PC-9 (cell line): ENCODE results near the gene COX17. TPM values are rescaled to one million over a fixed set of nuclear protein-coding genes. Genes with fewer than 3 reads are reported as not detected.
A peak's percentile ranks its signal among the peaks of the same experiment; 100 is the strongest.
"Not testable (repeated sequence)": the region's sequence is repeated elsewhere in the genome, so short reads cannot be mapped to it uniquely, and the experiment has no call there.

ENCODE experiments used
- BruUV-seq: library from RNA; stranded (reverse); fragments of 400-500 nt; replicated peaks from 2 replicates; lab custom pipeline; 2021; lab: Mats Ljungman, UMichigan
- CTCF ChIA-PET: fragments of 300-600 bp; sonication (Branson Sonifier 250); formaldehyde crosslinking; loops from one replicate; lab custom pipeline; 2022; ENCODE audit warnings: antibody characterized with exemption; lab: Charles Lee
- POLR2A ChIA-PET: fragments of 300-600 bp; sonication (Branson Sonifier 250); formaldehyde crosslinking; loops from one replicate; lab custom pipeline; 2022; ENCODE audit warnings: antibody characterized with exemption; ENCODE audit not compliant: unreplicated experiment; lab: Charles Lee
- DNase-seq, 2 experiments: peaks; one replicate each; pipeline versions ENCODE4 v3.0.0 to v3.0.0-alpha.2; 2015 to 2022; ENCODE audit warnings: mixed read lengths in 1 of 2
- H2AFZ ChIP-seq: fragments of 200-600 bp; sonication (generic); 2 replicates; pipeline ENCODE4 v1.8.1; 2017; ENCODE audit warnings: antibody characterized with exemption
- H3F3A ChIP-seq: fragments of 200-600 bp; sonication (generic); 2 replicates; pipeline ENCODE4 v1.8.1; 2017; ENCODE audit warnings: antibody characterized with exemption, mild to moderate bottlenecking, low read depth; ENCODE audit not compliant: insufficient read depth
- H3K27ac ChIP-seq: fragments of 200-600 bp; sonication (generic); 2 replicates; pipeline ENCODE4 v1.6.1; 2016; ENCODE audit warnings: mixed run types
- H3K27me3 ChIP-seq: fragments of 200-600 bp; sonication (generic); 2 replicates; pipeline ENCODE4 v1.6.1; 2016; ENCODE audit warnings: low read depth, mixed run types; ENCODE audit not compliant: insufficient read depth
- H3K36me3 ChIP-seq: fragments of 200-600 bp; sonication (generic); 2 replicates; pipeline ENCODE4 v1.6.1; 2016; ENCODE audit warnings: low read depth, mixed run types
- H3K4me1 ChIP-seq: fragments of 200-600 bp; sonication (generic); replicated peaks from 2 replicates; pipeline ENCODE4 v1.6.1; 2016; ENCODE audit warnings: mixed run types; ENCODE audit not compliant: insufficient read depth
- H3K4me2 ChIP-seq: fragments of 200-600 bp; sonication (generic); 2 replicates; pipeline ENCODE4 v1.6.1; 2017; ENCODE audit warnings: mixed run types
- H3K4me3 ChIP-seq: fragments of 200-600 bp; sonication (generic); 2 replicates; pipeline ENCODE4 v1.6.1; 2016; ENCODE audit warnings: mixed run types
- H3K79me2 ChIP-seq: fragments of 200-600 bp; sonication (generic); 2 replicates; pipeline ENCODE4 v1.6.1; 2017; ENCODE audit warnings: low read depth, mixed run types
- H3K9me2 ChIP-seq: fragments of 200-600 bp; sonication (generic); 2 replicates; pipeline ENCODE4 v1.8.1; 2017; ENCODE audit warnings: mild to moderate bottlenecking; ENCODE audit not compliant: insufficient read depth
- H3K9me3 ChIP-seq: fragments of 200-600 bp; sonication (generic); 2 replicates; pipeline ENCODE4 v1.8.1; 2016; ENCODE audit warnings: low read depth; ENCODE audit not compliant: insufficient read depth
- H4K20me1 ChIP-seq: fragments of 200-600 bp; sonication (generic); 2 replicates; pipeline ENCODE4 v1.8.1; 2017; ENCODE audit not compliant: insufficient read depth
- CTCF ChIP-seq: fragments of 200-600 bp; sonication (generic); conservative IDR thresholded peaks from 2 replicates; pipeline ENCODE4 v1.6.1; 2017; ENCODE audit warnings: mixed run types, antibody characterized with exemption, mild to moderate bottlenecking, moderate library complexity
- EZH2 ChIP-seq: fragments of 200-600 bp; sonication (generic); IDR thresholded peaks from 2 replicates; pipeline ENCODE4 v1.8.0; 2017; ENCODE audit warnings: antibody characterized with exemption, low read depth
- intact Hi-C: fragments of 100-400 bp; cut with micrococcal nuclease; formaldehyde crosslinking; loops from one replicate; pipeline ENCODE4 v1.10.0; 2022; ENCODE audit not compliant: unreplicated experiment
- total RNA-seq: library from RNA; stranded (reverse); gene quantifications from 2 replicates; pipeline ENCODE4 v1.2.3, GENCODE V29; 2021

The COX17 gene
- total RNA-seq, 1 experiment from 2014 or later, result 61.4 TPM

DNA sequence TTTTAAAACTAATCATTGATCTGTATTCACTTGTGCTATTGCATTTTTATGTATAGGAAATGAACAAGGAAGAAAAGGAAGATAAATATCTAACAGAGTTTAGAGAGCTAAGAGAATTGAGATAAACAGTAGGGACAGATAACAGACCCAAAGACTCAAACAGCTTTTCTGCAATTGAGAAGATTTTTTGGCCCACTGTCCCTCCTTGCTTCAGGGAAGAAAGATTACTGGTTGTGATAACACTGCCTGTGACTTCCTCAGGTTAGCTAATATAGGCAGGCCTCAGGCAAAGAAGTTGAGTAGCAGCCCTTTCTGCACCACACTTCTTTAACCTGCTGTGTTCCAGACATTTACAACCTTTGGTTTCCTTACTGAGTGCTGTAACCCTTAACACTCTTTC, 2.7 kb upstream of the COX17 start:
- H3K9me2 ChIP-seq, result no peaks in the 10 kb centered on the region
- 0 out of 2 replicates have a peak, but pooled peaks cover 2% of the 10 kb centered on the region for H4K20me1 ChIP-seq
- H3K27ac ChIP-seq, result no peak overlapping the region
- H3K4me1 ChIP-seq, result peaks cover 15% of the 10 kb centered on the region
- intact Hi-C loops, result loop anchor here (2.0 to 10.0 kb wide), 2 partner anchors 155 to 579 kb away; no protein-coding TSS in a partner anchor
- H3K4me3 ChIP-seq, result no peak overlapping the region
- H3F3A ChIP-seq, result no peaks in the 10 kb centered on the region
- no peaks in the 10 kb centered on the region for H3K9me3 ChIP-seq
- no peak overlapping the region for H2AFZ ChIP-seq
- no peak for TF ChIP-seq CTCF
- no peak for TF ChIP-seq EZH2
- H3K27me3 ChIP-seq, result no peaks in the 10 kb centered on the region
- H3K4me2 ChIP-seq, result no peak overlapping the region
- H3K79me2 ChIP-seq, result peaks cover 18% of the 10 kb centered on the region
- no peak for DNase-seq
- 0 out of 2 replicates have a peak, but pooled peaks cover 3% of the 10 kb centered on the region for H3K36me3 ChIP-seq
- CTCF ChIA-PET, result no interaction called here
- POLR2A ChIA-PET, result no interaction called here
- no TSS peak for BruUV-seq

- H3F3A ChIP-seq, BruUV-seq, H3K36me3 ChIP-seq, H3K4me2 ChIP-seq, H3K27me3 ChIP-seq, H3K9me2 ChIP-seq, H4K20me1 ChIP-seq, H2AFZ ChIP-seq, POLR2A ChIA-PET, H3K27ac ChIP-seq, H3K9me3 ChIP-seq, CTCF ChIA-PET, H3K4me3 ChIP-seq, DNase-seq: not testable (repeated sequence)
- H3K79me2 ChIP-seq, result peaks cover 22% of the 10 kb centered on the region
- peaks cover 15% of the 10 kb centered on the region for H3K4me1 ChIP-seq
- intact Hi-C loops, result loop anchor here (10.0 kb wide), 1 partner anchor 153 kb away; no protein-coding TSS in a partner anchor
These were observed 1.0 kb upstream of the COX17 start for GRCh38 chr3:119678209-119678608.

DNA sequence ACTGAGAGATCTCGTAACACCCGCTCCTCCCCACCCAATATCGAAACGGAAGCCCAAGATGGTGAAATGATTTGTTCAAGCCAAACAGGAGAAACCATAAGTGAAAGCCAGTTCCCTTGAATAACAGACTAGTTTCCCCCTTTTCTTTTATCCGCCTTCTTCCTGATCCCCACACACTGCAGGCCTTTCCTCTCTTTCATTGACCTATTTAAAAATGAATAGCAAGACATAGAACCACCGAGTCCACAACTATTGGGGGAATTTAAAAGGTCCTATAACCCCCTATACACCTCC, 382 bp upstream of the COX17 start:
- TF ChIP-seq EZH2 (no peak), CTCF (no peak)
- H3K9me2 ChIP-seq, result no peaks in the 10 kb centered on the region
- CTCF ChIA-PET, result no interaction called here
- peak overlapping the region; percentile 85 for H3K4me2 ChIP-seq
- peaks cover 15% of the 10 kb centered on the region for H3K4me1 ChIP-seq
- H3K4me3 ChIP-seq, result peak overlapping the region; percentile 81
- POLR2A ChIA-PET, result no interaction called here
- H3F3A ChIP-seq, result no peaks in the 10 kb centered on the region
- H3K36me3 ChIP-seq, result 0 out of 2 replicates have a peak, but pooled peaks cover 8% of the 10 kb centered on the region
- DNase-seq, result no peak
- intact Hi-C loops, result loop anchor here (1.0 to 10.0 kb wide), 5 partner anchors 99 to 402 kb away; partner anchors contain the start of genes ADPRH, POGLUT1 and TIMMDC1
- H3K9me3 ChIP-seq, result no peaks in the 10 kb centered on the region
- H3K27ac ChIP-seq, result peak overlapping the region; percentile 56
- peak overlapping the region; percentile 97 for H2AFZ ChIP-seq
- TSS peak; percentile 93 for BruUV-seq
- H3K79me2 ChIP-seq, result peaks cover 22% of the 10 kb centered on the region
- no peaks in the 10 kb centered on the region for H3K27me3 ChIP-seq
- H4K20me1 ChIP-seq, result 0 out of 2 replicates have a peak, but pooled peaks cover 3% of the 10 kb centered on the region

- intact Hi-C loops, result loop anchor here (1.0 to 10.0 kb wide), 3 partner anchors 97 to 642 kb away; partner anchors contain the start of genes ADPRH and IGSF11
- ChIA-PET CTCF (no interaction called here), POLR2A (interaction anchor here (0.8 kb wide), 1 partner anchor 213 kb away, joined by 6 read pairs; the partner anchor contains the start of gene TMEM39A)
- Histone ChIP-seq H3K4me1 (peaks cover 15% of the 10 kb centered on the region), H3K9me2 (no peaks in the 10 kb centered on the region), H4K20me1 (0 out of 2 replicates have a peak, but pooled peaks cover 3% of the 10 kb centered on the region), H3K4me3 (peak overlapping the region; percentile 81), H3K36me3 (peaks cover 15% of the 10 kb centered on the region), H3K9me3 (no peaks in the 10 kb centered on the region), H3K27me3 (no peaks in the 10 kb centered on the region), H2AFZ (peak overlapping the region; percentile 79), H3F3A (no peaks in the 10 kb centered on the region), H3K27ac (no peak overlapping the region), H3K79me2 (peaks cover 22% of the 10 kb centered on the region), H3K4me2 (peak overlapping the region; percentile 94)
- BruUV-seq, result no TSS peak
- no peak for DNase-seq
- TF ChIP-seq EZH2 (no peak), CTCF (no peak)
These were observed 1.2 kb downstream of the COX17 start for GRCh38 chr3:119676020-119676419.
